Psoas muscle (tissue), 8 donors: ENCODE data around the gene PPP2R2C. TPM values are rescaled to one million over a fixed set of nuclear protein-coding genes. Genes with fewer than 3 reads are reported as not detected.

Experiments
- ATAC-seq, 4 donors: fragments of 200-7000 bp; cut with Tn5 transposase; one replicate each; pipeline ENCODE4 v1.9.1; 2020; ENCODE audit warnings: moderate library complexity in 3 of 4, mild to moderate bottlenecking in 2 of 4
- DNase-seq, 2 donors: peaks; one replicate each; pipeline ENCODE4 v3.0.0-alpha.2; 2020
- H3K27ac ChIP-seq: fragments of 200-600 bp; one replicate; pipeline ENCODE4 v1.8.0; 2022
- H3K27me3 ChIP-seq, 3 donors: fragments of 200-600 bp in 1 of 3; one replicate each; pipeline versions ENCODE4 v1.6.1 to v1.8.0; 2013 to 2022; ENCODE audit warnings: low read length in 2 of 3, mild to moderate bottlenecking in 2 of 3, moderate library complexity in 1 of 3; ENCODE audit not compliant: insufficient read depth in 3 of 3
- H3K36me3 ChIP-seq, 2 donors: fragments of 200-600 bp in 1 of 2; one replicate each; pipeline versions ENCODE4 v1.6.1 to v1.8.0; 2013 to 2022; ENCODE audit warnings: low read depth in 1 of 2, mild to moderate bottlenecking in 1 of 2, moderate library complexity in 1 of 2; ENCODE audit not compliant: insufficient read depth in 1 of 2
- H3K4me1 ChIP-seq: fragments of 200-600 bp; one replicate; pipeline ENCODE4 v1.8.0; 2022
- H3K4me3 ChIP-seq: fragments of 200-600 bp; one replicate; pipeline ENCODE4 v1.8.0; 2022; ENCODE audit warnings: mild to moderate bottlenecking
- H3K9me3 ChIP-seq: fragments of 200-600 bp; one replicate; pipeline ENCODE4 v1.8.0; 2022
- CTCF ChIP-seq: fragments of 200-600 bp; IDR thresholded peaks from one replicate; pipeline ENCODE4 v1.8.0; 2022; ENCODE audit warnings: antibody characterized with exemption
- WGBS, 3 donors: extraction: QIAGEN DNeasy Blood & Tissue Kit; methylation state at CpG; one replicate each; pipeline versions ENCODE4 v1.1.6 to v1.1.7; 2013; 5-methylcytosine and 5-hydroxymethylcytosine counted together
- intact Hi-C, 2 donors: fragments of 100-400 bp; cut with DNase I; formaldehyde crosslinking; loops; one replicate each; pipeline versions ENCODE4 v1.11.0 to v1.14.2; 2022
- polyA plus RNA-seq, 3 donors: library from polyadenylated mRNA; stranded (reverse); fragments of 200-250 nt; gene quantifications; one replicate each; pipeline ENCODE4 v1.2.3, GENCODE V29; 2013
- total RNA-seq, 4 donors: library from RNA; stranded (reverse); fragmentation: NEBNext Ultra II Directional in 2 of 4; extraction: Animal tissue kit (Norgen Biotek cat#: 25700) in 2 of 4; gene quantifications; one replicate each; pipeline versions ENCODE4 v1.2.1 to v1.2.4, GENCODE V29; 2021 to 2023
- donor health status: healthy with polysubstance abuse.
- donor health status: DM: no; HTN: no; CAD: no; lungs with moderate emphysema.
- donor health status: Bipolar disorder and iron deficiency.
- donor health status: healthy.
- donor health status: DM: yes; HTN: yes; CAD: no.
- donor health status: DM: no; HTN: no; CAD: no.
- donor health status: DM: no; HTN: no; CAD: no.
- donor health status: DM: yes; HTN: yes; CAD: no.

PPP2R2C gene
- total and polyA plus RNA-seq, 7 donors = 0.08 to 3.2 (median 1.2) TPM

- DNase-seq = no peak
- no peak for ATAC-seq
- no peak for TF ChIP-seq CTCF
Observed at GRCh38 chr4:6301051-6301731, 171.2 kb downstream of the PPP2R2C start.

GRCh38 chr4:6300359-6300758, 172.1 kb downstream of the PPP2R2C start:
- Histone ChIP-seq H3K4me3 (no peak overlapping the region), H3K36me3 (peaks cover 0 to 55% of the 10 kb centered on the region in 2 donors), H3K27me3 (no peaks in the 10 kb centered on the region), H3K27ac (no peak overlapping the region), H3K9me3 (no peaks in the 10 kb centered on the region), H3K4me1 (no peaks in the 10 kb centered on the region)
- DNase-seq = no peak
- 90 to 97% (median 92%) methylated on average over 11 of the region's 11 CpGs for WGBS, 3 donors
- ATAC-seq = no peak
- no peak for TF ChIP-seq CTCF
- intact Hi-C loops = no loop called here

More at GRCh38 chr4:6301051-6301731, 171.2 kb downstream of the PPP2R2C start:
- Histone ChIP-seq H3K4me3 (no peak overlapping the region), H3K9me3 (no peaks in the 10 kb centered on the region), H3K36me3 (peaks cover 0 to 47% of the 10 kb centered on the region in 2 donors), H3K27me3 (no peaks in the 10 kb centered on the region), H3K4me1 (no peaks in the 10 kb centered on the region), H3K27ac (no peak overlapping the region)
- intact Hi-C loops = no loop called here
- WGBS, 3 donors = 95 to 96% (median 95%) methylated on average over 34 to 35 of the region's 35 CpGs

- H3K9me3 ChIP-seq = no peaks in the 10 kb centered on the region
- intact Hi-C loops = no loop called here
- no peak for TF ChIP-seq CTCF
- H3K27me3 ChIP-seq = no peaks in the 10 kb centered on the region
- no peaks in the 10 kb centered on the region for H3K4me1 ChIP-seq
- no peak overlapping the region for H3K4me3 ChIP-seq
- H3K27ac ChIP-seq = no peak overlapping the region
- DNase-seq (no peak), ATAC-seq (no peak)
- H3K36me3 ChIP-seq = peaks cover 0 to 60% of the 10 kb centered on the region in 2 donors
- WGBS, 3 donors = 86 to 89% (median 87%) methylated on average over 12 of the region's 12 CpGs
Observed at GRCh38 chr4:6299875-6300274, 172.5 kb downstream of the PPP2R2C start.

- WGBS, 3 donors = 89 to 93% (median 92%) methylated on average over 6 of the region's 6 CpGs
- Histone ChIP-seq H3K27me3 (no peaks in the 10 kb centered on the region), H3K36me3 (peaks cover 0 to 64% of the 10 kb centered on the region in 2 donors), H3K4me3 (no peak overlapping the region), H3K27ac (no peak overlapping the region), H3K4me1 (no peaks in the 10 kb centered on the region), H3K9me3 (no peaks in the 10 kb centered on the region)
- TF ChIP-seq CTCF = no peak
- no peak for DNase-seq
- ATAC-seq = no peak
- intact Hi-C loops = no loop called here
Observed at GRCh38 chr4:6298852-6299251, 173.6 kb downstream of the PPP2R2C start.

- intact Hi-C loops = no loop called here
- no peak for ATAC-seq
- Histone ChIP-seq H3K27ac (no peak overlapping the region), H3K4me3 (no peak overlapping the region), H3K4me1 (no peaks in the 10 kb centered on the region), H3K36me3 (peaks cover 0 to 60% of the 10 kb centered on the region in 2 donors), H3K27me3 (no peaks in the 10 kb centered on the region), H3K9me3 (no peaks in the 10 kb centered on the region)
- no peak for DNase-seq
- no peak for TF ChIP-seq CTCF
- 54 to 61% (median 58%) methylated on average over 13 of the region's 13 CpGs for WGBS, 3 donors
Observed at GRCh38 chr4:6298035-6298434, 174.4 kb downstream of the PPP2R2C start.
